ENCODE data around the gene OR4P4.

Gene OR4P4

GRCh38 chr11:55658608-55659007, 23.7 kb downstream of the OR4P4 start:
- POLR2A ChIA-PET: no interaction called here
- CTCF ChIA-PET: no interaction called here
- H3K27me3 ChIP-seq (replicated peaks in 2 of 5; ENCODE audit: control insufficient read depth in 4 of 5, insufficient read depth in 5 of 5, low read length in 4 of 5): no peaks in the 10 kb centered on the region
- H3K9me3 ChIP-seq (ENCODE audit: control extremely low read depth in 1 of 5, control insufficient read depth in 4 of 5, insufficient read depth in 2 of 5, low read depth in 1 of 5, low read length in 4 of 5): no peaks in the 10 kb centered on the region
- H3K4me1 ChIP-seq (ENCODE audit: control extremely low read depth in 1 of 4, control insufficient read depth in 4 of 4, insufficient read depth in 4 of 4, low read length in 3 of 4): no peaks in the 10 kb centered on the region
- WGBS (ENCODE audit: insufficient coverage): no CpG with 5 or more reads among the region's 1 CpG
- H3K4me3 ChIP-seq (ENCODE audit: control insufficient read depth in 1 of 7, extremely low read depth in 1 of 7, insufficient read depth in 4 of 7, low read depth in 2 of 7, low read length in 6 of 7): no peak overlapping the region
- H3K36me3 ChIP-seq (ENCODE audit: control insufficient read depth in 4 of 4, insufficient read depth in 4 of 4, low read length in 3 of 4): no peaks in the 10 kb centered on the region
- DNase-seq: no peak
- no peak overlapping the region for H3K27ac ChIP-seq (ENCODE audit: insufficient read depth in 1 of 2, low read depth in 1 of 2, low read length in 2 of 2, poor library complexity in 1 of 2, severe bottlenecking in 2 of 2)

- H3K9me3 ChIP-seq (ENCODE audit: control extremely low read depth in 1 of 5, control insufficient read depth in 4 of 5, insufficient read depth in 2 of 5, low read depth in 1 of 5, low read length in 4 of 5): no peaks in the 10 kb centered on the region
- no CpG with 5 or more reads among the region's 1 CpG for WGBS (ENCODE audit: insufficient coverage)
- POLR2A ChIA-PET: no interaction called here
Measured at GRCh38 chr11:55661901-55662300, 27.0 kb downstream of the OR4P4 start, which contains the start of gene OR4C6. Gene OR4C6 (plus strand): TSS chr11:55662201. CDS start chr11:55665167, 2,966 bp downstream.

GRCh38 chr11:55669376-55669775, 34.5 kb downstream of the OR4P4 start:
- WGBS (ENCODE audit: insufficient coverage): no CpG with 5 or more reads among the region's 2 CpGs
- no peak for DNase-seq
- Histone ChIP-seq H3K4me1 (ENCODE audit: control extremely low read depth in 1 of 4, control insufficient read depth in 4 of 4, insufficient read depth in 4 of 4, low read length in 3 of 4) (no peaks in the 10 kb centered on the region), H3K27ac (ENCODE audit: insufficient read depth in 1 of 2, low read depth in 1 of 2, low read length in 2 of 2, poor library complexity in 1 of 2, severe bottlenecking in 2 of 2) (no peak overlapping the region), H3K36me3 (ENCODE audit: control insufficient read depth in 4 of 4, insufficient read depth in 4 of 4, low read length in 3 of 4) (no peaks in the 10 kb centered on the region), H3K4me3 (ENCODE audit: control insufficient read depth in 1 of 7, extremely low read depth in 1 of 7, insufficient read depth in 4 of 7, low read depth in 2 of 7, low read length in 6 of 7) (no peak overlapping the region), H3K9me3 (ENCODE audit: control extremely low read depth in 1 of 5, control insufficient read depth in 4 of 5, insufficient read depth in 2 of 5, low read depth in 1 of 5, low read length in 4 of 5) (no peaks in the 10 kb centered on the region), H3K27me3 (replicated peaks in 2 of 5; ENCODE audit: control insufficient read depth in 4 of 5, insufficient read depth in 5 of 5, low read length in 4 of 5) (no peaks in the 10 kb centered on the region)
- ChIA-PET POLR2A (no interaction called here), CTCF (no interaction called here)

More at GRCh38 chr11:55661901-55662300, 27.0 kb downstream of the OR4P4 start, which contains the start of gene OR4C6:
- Histone ChIP-seq H3K4me3 (ENCODE audit: control insufficient read depth in 1 of 7, extremely low read depth in 1 of 7, insufficient read depth in 4 of 7, low read depth in 2 of 7, low read length in 6 of 7) (no peak within 1 kb of the TSS), H3K36me3 (ENCODE audit: control insufficient read depth in 4 of 4, insufficient read depth in 4 of 4, low read length in 3 of 4) (no peaks in the 10 kb centered on the region), H3K27ac (ENCODE audit: insufficient read depth in 1 of 2, low read depth in 1 of 2, low read length in 2 of 2, poor library complexity in 1 of 2, severe bottlenecking in 2 of 2) (no peak within 1 kb of the TSS), H3K27me3 (replicated peaks in 2 of 5; ENCODE audit: control insufficient read depth in 4 of 5, insufficient read depth in 5 of 5, low read length in 4 of 5) (no peaks in the 10 kb centered on the region), H3K4me1 (ENCODE audit: control extremely low read depth in 1 of 4, control insufficient read depth in 4 of 4, insufficient read depth in 4 of 4, low read length in 3 of 4) (no peaks in the 10 kb centered on the region)
- CTCF ChIA-PET: no interaction called here
- DNase-seq: no peak

- H3K36me3 ChIP-seq (ENCODE audit: control insufficient read depth in 4 of 4, insufficient read depth in 4 of 4, low read length in 3 of 4): no peaks in the 10 kb centered on the region
- no CpG with 5 or more reads among the region's 5 CpGs for WGBS (ENCODE audit: insufficient coverage)
- H3K4me3 ChIP-seq (ENCODE audit: control insufficient read depth in 1 of 7, extremely low read depth in 1 of 7, insufficient read depth in 4 of 7, low read depth in 2 of 7, low read length in 6 of 7): no peak overlapping the region
- ChIA-PET POLR2A (no interaction called here), CTCF (no interaction called here)
- H3K27ac ChIP-seq (ENCODE audit: insufficient read depth in 1 of 2, low read depth in 1 of 2, low read length in 2 of 2, poor library complexity in 1 of 2, severe bottlenecking in 2 of 2): no peak overlapping the region
- no peaks in the 10 kb centered on the region for H3K4me1 ChIP-seq (ENCODE audit: control extremely low read depth in 1 of 4, control insufficient read depth in 4 of 4, insufficient read depth in 4 of 4, low read length in 3 of 4)
- DNase-seq: no peak
- no peaks in the 10 kb centered on the region for H3K9me3 ChIP-seq (ENCODE audit: control extremely low read depth in 1 of 5, control insufficient read depth in 4 of 5, insufficient read depth in 2 of 5, low read depth in 1 of 5, low read length in 4 of 5)
- no peaks in the 10 kb centered on the region for H3K27me3 ChIP-seq (replicated peaks in 2 of 5; ENCODE audit: control insufficient read depth in 4 of 5, insufficient read depth in 5 of 5, low read length in 4 of 5)
Measured at GRCh38 chr11:55673860-55674259, 38.9 kb downstream of the OR4P4 start.
